A673 (cell line): ENCODE results near the gene RPH3AL. TPM values are rescaled to one million over a fixed set of nuclear protein-coding genes. Genes with fewer than 3 reads are reported as not detected.
A peak's percentile ranks its signal among the peaks of the same experiment; 100 is the strongest.

Experiments
- BruUV-seq: library from RNA; stranded (reverse); fragments of 400-500 nt; replicated peaks from 2 replicates; lab custom pipeline; 2021; lab: Mats Ljungman, UMichigan
- CTCF ChIA-PET: fragments of 300-600 bp; sonication (Branson Sonifier 250); formaldehyde crosslinking; loops from one replicate; lab custom pipeline; 2022; ENCODE audit warnings: antibody characterized with exemption; lab: Charles Lee
- POLR2A ChIA-PET: fragments of 300-600 bp; sonication (Branson Sonifier 250); formaldehyde crosslinking; loops from one replicate; lab custom pipeline; 2022; ENCODE audit warnings: antibody characterized with exemption; ENCODE audit not compliant: low non-redundant PET; lab: Charles Lee
- DNase-seq: peaks from one replicate; pipeline ENCODE4 v3.0.0-alpha.2; 2015; ENCODE audit warnings: low spot score
- H3K27ac ChIP-seq: fragments of 200-600 bp; sonication (generic); 2 replicates; pipeline ENCODE4 v1.5.1; 2016; ENCODE audit warnings: mixed run types, low read depth, mild to moderate bottlenecking, mixed read lengths, antibody characterized with exemption, low read length; ENCODE audit not compliant: poor library complexity, severe bottlenecking
- H3K27me3 ChIP-seq: fragments of 200-600 bp; sonication (generic); replicated peaks from 2 replicates; pipeline ENCODE4 v1.6.1; 2017; ENCODE audit warnings: mixed run types, low read depth, mild to moderate bottlenecking, mixed read lengths, antibody characterized with exemption, low read length; ENCODE audit not compliant: insufficient read depth, poor library complexity
- H3K36me3 ChIP-seq: fragments of 200-600 bp; sonication (generic); 2 replicates; pipeline ENCODE4 v1.6.1; 2016; ENCODE audit warnings: mixed run types, mild to moderate bottlenecking, mixed read lengths, antibody characterized with exemption, low read length; ENCODE audit not compliant: insufficient read depth, poor library complexity, severe bottlenecking
- H3K4me1 ChIP-seq: fragments of 200-600 bp; sonication (generic); 2 replicates; pipeline ENCODE4 v1.6.1; 2017; ENCODE audit warnings: mixed run types, mild to moderate bottlenecking, mixed read lengths, antibody characterized with exemption, low read length; ENCODE audit not compliant: insufficient read depth, poor library complexity, severe bottlenecking
- H3K4me3 ChIP-seq: fragments of 200-600 bp; sonication (generic); 2 replicates; pipeline ENCODE4 v1.5.1; 2016; ENCODE audit warnings: low read depth, mixed run types, mild to moderate bottlenecking, mixed read lengths, low read length; ENCODE audit not compliant: poor library complexity, severe bottlenecking
- H3K9me3 ChIP-seq: fragments of 200-600 bp; sonication (generic); 2 replicates; pipeline ENCODE4 v1.6.1; 2016; ENCODE audit warnings: mixed run types, low read depth, mild to moderate bottlenecking, mixed read lengths, antibody characterized with exemption, low read length; ENCODE audit not compliant: poor library complexity, severe bottlenecking
- CTCF ChIP-seq: fragments of 300-800, 200-600 bp; sonication (generic); conservative IDR thresholded peaks from 2 replicates; pipeline ENCODE4 v1.5.1; 2017; ENCODE audit warnings: low read depth, mild to moderate bottlenecking, antibody characterized with exemption, low read length, moderate library complexity, mixed read lengths
- EZH2 ChIP-seq: fragments of 200-600 bp; sonication (generic); IDR thresholded peaks from 2 replicates; pipeline ENCODE4 v1.6.1; 2017; ENCODE audit warnings: borderline replicate concordance, low read depth, mild to moderate bottlenecking, mixed read lengths, antibody characterized with exemption, low read length; ENCODE audit not compliant: poor library complexity, severe bottlenecking
- intact Hi-C: fragments of 100-400 bp; cut with micrococcal nuclease; formaldehyde crosslinking; loops from one replicate; pipeline ENCODE4 v1.10.0; 2022; ENCODE audit not compliant: unreplicated experiment
- total RNA-seq: library from RNA; stranded (reverse); gene quantifications from 2 replicates; pipeline ENCODE4 v1.2.3, GENCODE V29; 2021

RPH3AL gene
- total RNA-seq, 1 experiment from 2014 or later: 0.82 TPM

DNA sequence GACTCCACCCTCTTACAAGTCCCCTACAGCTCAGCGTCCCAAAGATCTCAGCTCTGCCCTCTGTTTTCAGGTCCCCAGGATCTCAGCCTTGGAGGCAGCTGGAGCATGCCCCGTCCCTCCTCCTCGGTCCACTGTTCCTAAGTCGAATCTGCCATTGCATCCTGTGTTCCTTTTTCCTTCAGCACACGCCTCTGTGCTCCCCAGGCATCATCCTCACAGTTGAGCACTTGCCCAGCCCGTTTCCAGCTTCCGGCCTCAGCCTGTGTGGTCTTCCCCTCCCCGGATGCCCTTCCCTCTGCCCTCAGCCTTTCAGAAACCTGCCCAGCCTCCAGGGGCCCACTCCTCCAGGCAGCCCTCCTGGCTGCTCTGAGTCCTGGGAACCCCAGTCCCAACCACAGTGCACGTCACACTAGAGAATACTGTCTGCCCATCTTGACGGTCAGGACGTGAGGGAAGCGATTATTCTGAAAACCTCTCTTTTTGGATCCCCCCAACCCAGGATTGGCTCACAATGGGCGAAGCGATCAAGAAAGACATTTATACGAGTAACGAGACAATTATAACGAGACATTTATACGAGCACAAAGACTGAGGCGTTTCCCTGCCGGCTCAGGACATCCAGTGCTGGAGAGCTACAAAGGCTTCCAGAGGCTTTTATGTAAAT, 41.4 kb downstream of the RPH3AL start:
- TF ChIP-seq CTCF: no peak
- no peak for TF ChIP-seq EZH2
- Histone ChIP-seq H3K4me1 (no peaks in the 10 kb centered on the region), H3K9me3 (no peaks in the 10 kb centered on the region), H3K4me3 (no peak overlapping the region), H3K27me3 (no peaks in the 10 kb centered on the region), H3K27ac (no peak overlapping the region), H3K36me3 (no peaks in the 10 kb centered on the region)
- no peak for DNase-seq
- ChIA-PET POLR2A (no interaction called here), CTCF (no interaction called here)
- no TSS peak for BruUV-seq
- intact Hi-C loops: no loop called here

- Histone ChIP-seq H3K9me3 (no peaks in the 10 kb centered on the region), H3K27ac (no peak overlapping the region), H3K27me3 (no peaks in the 10 kb centered on the region), H3K4me1 (no peaks in the 10 kb centered on the region), H3K36me3 (no peaks in the 10 kb centered on the region), H3K4me3 (no peak overlapping the region)
- POLR2A ChIA-PET: no interaction called here
- DNase-seq: no peak
- intact Hi-C loops: no loop called here
- no TSS peak for BruUV-seq
- TF ChIP-seq CTCF (no peak), EZH2 (no peak)
- CTCF ChIA-PET: no interaction called here
These were observed 42.2 kb downstream of the RPH3AL start for GRCh38 chr17:310111-311010.

- BruUV-seq: no TSS peak
- POLR2A ChIA-PET: no interaction called here
- Histone ChIP-seq H3K9me3 (no peaks in the 10 kb centered on the region), H3K36me3 (no peaks in the 10 kb centered on the region), H3K27ac (no peak overlapping the region), H3K4me1 (no peaks in the 10 kb centered on the region), H3K4me3 (no peak overlapping the region), H3K27me3 (no peaks in the 10 kb centered on the region)
- CTCF ChIA-PET: interaction anchor here (0.6 to 0.7 kb wide), 3 partner anchors 167 to 735 kb away, joined by 3 to 4 read pairs (median 4); no protein-coding TSS in a partner anchor
- DNase-seq: peak; percentile 67
- no peak for TF ChIP-seq EZH2
- TF ChIP-seq CTCF: peak; percentile 64
- intact Hi-C loops: no loop called here
These were observed 43.2 kb downstream of the RPH3AL start for GRCh38 chr17:309361-309888.
